ENCODE results near the gene ARHGEF33.
"Not testable (repeated sequence)": the region's sequence is repeated elsewhere in the genome, so short reads cannot be mapped to it uniquely, and the experiment has no call there.

The ARHGEF33 gene

GRCh38 chr2:38934742-38935141 is 45.1 kb downstream of the ARHGEF33 start:
- Histone ChIP-seq H3K56ac (ENCODE audit: low read length) (no peak overlapping the region), H3K4me1 (ENCODE audit: control insufficient read depth, low read depth, low read length) (no peaks in the 10 kb centered on the region), H3K18ac (ENCODE audit: low read length) (no peak overlapping the region), H3K79me2 (ENCODE audit: control insufficient read depth, insufficient read depth, low read length) (no peaks in the 10 kb centered on the region), H2BK120ac (ENCODE audit: low read depth, low read length) (no peak overlapping the region), H3K9ac (ENCODE audit: low read length) (no peak overlapping the region), H3K27me3 (ENCODE audit: insufficient read depth, low read length, poor library complexity) (no peaks in the 10 kb centered on the region), H4K8ac (ENCODE audit: low read depth, low read length) (no peak overlapping the region), H3K4me3 (ENCODE audit: low read length) (no peak overlapping the region), H2BK15ac (replicated peaks; ENCODE audit: low read depth) (no peak overlapping the region), H3K27ac (ENCODE audit: low read depth, low read length) (no peak overlapping the region), H3K23ac (ENCODE audit: low read length) (no peak overlapping the region), H2AK5ac (ENCODE audit: low read length) (no peak overlapping the region), H2BK5ac (ENCODE audit: low read length) (no peak overlapping the region), H3K79me1 (ENCODE audit: low read length) (no peaks in the 10 kb centered on the region), H3K4me2 (ENCODE audit: low read length) (no peak overlapping the region), H3K4ac (ENCODE audit: low read depth, low read length) (no peak overlapping the region), H4K5ac (ENCODE audit: low read length) (no peak overlapping the region), H3K36me3 (ENCODE audit: control insufficient read depth, insufficient read depth, low read length) (no peaks in the 10 kb centered on the region)
- WGBS (ENCODE audit: extremely low coverage, insufficient coverage, low lambda C conversion rate): no CpG with 5 or more reads among the region's 5 CpGs
- no peak for DNase-seq

- Histone ChIP-seq H3K36me3 (ENCODE audit: control insufficient read depth, insufficient read depth, low read length) (no peaks in the 10 kb centered on the region), H3K18ac (ENCODE audit: low read length) (no peak overlapping the region), H3K27me3 (ENCODE audit: insufficient read depth, low read length, poor library complexity) (no peaks in the 10 kb centered on the region), H3K79me2 (ENCODE audit: control insufficient read depth, insufficient read depth, low read length) (no peaks in the 10 kb centered on the region), H3K27ac (ENCODE audit: low read depth, low read length) (no peak overlapping the region), H2BK120ac (ENCODE audit: low read depth, low read length) (no peak overlapping the region), H3K4me2 (ENCODE audit: low read length) (no peak overlapping the region), H3K4ac (ENCODE audit: low read depth, low read length) (no peak overlapping the region), H3K56ac (ENCODE audit: low read length) (no peak overlapping the region), H3K23ac (ENCODE audit: low read length) (no peak overlapping the region), H4K5ac (ENCODE audit: low read length) (no peak overlapping the region), H3K4me3 (ENCODE audit: low read length) (no peak overlapping the region), H3K79me1 (ENCODE audit: low read length) (no peaks in the 10 kb centered on the region), H2BK15ac (replicated peaks; ENCODE audit: low read depth) (no peak overlapping the region), H3K9ac (ENCODE audit: low read length) (no peak overlapping the region), H2BK5ac (ENCODE audit: low read length) (no peak overlapping the region), H4K8ac (ENCODE audit: low read depth, low read length) (no peak overlapping the region), H2AK5ac (ENCODE audit: low read length) (no peak overlapping the region), H3K4me1 (ENCODE audit: control insufficient read depth, low read depth, low read length) (no peaks in the 10 kb centered on the region)
- no CpG with 5 or more reads among the region's 4 CpGs for WGBS (ENCODE audit: extremely low coverage, insufficient coverage, low lambda C conversion rate)
- DNase-seq: no peak
These were observed 46.0 kb downstream of the ARHGEF33 start for GRCh38 chr2:38935568-38936172.

GRCh38 chr2:38936516-38936915 is 46.8 kb downstream of the ARHGEF33 start:
- H3K4me1 ChIP-seq (ENCODE audit: control insufficient read depth, low read depth, low read length); H2BK120ac ChIP-seq (ENCODE audit: low read depth, low read length); H3K79me1 ChIP-seq (ENCODE audit: low read length); H3K18ac ChIP-seq (ENCODE audit: low read length); H3K36me3 ChIP-seq (ENCODE audit: control insufficient read depth, insufficient read depth, low read length); H2BK15ac ChIP-seq (replicated peaks; ENCODE audit: low read depth); H3K27ac ChIP-seq (ENCODE audit: low read depth, low read length); H3K79me2 ChIP-seq (ENCODE audit: control insufficient read depth, insufficient read depth, low read length); H3K56ac ChIP-seq (ENCODE audit: low read length); H2BK5ac ChIP-seq (ENCODE audit: low read length); H3K23ac ChIP-seq (ENCODE audit: low read length); H3K9ac ChIP-seq (ENCODE audit: low read length); H3K4me2 ChIP-seq (ENCODE audit: low read length); H2AK5ac ChIP-seq (ENCODE audit: low read length); H3K4me3 ChIP-seq (ENCODE audit: low read length); H3K27me3 ChIP-seq (ENCODE audit: insufficient read depth, low read length, poor library complexity); H4K8ac ChIP-seq (ENCODE audit: low read depth, low read length); DNase-seq; H4K5ac ChIP-seq (ENCODE audit: low read length); H3K4ac ChIP-seq (ENCODE audit: low read depth, low read length): not testable (repeated sequence)
- WGBS (ENCODE audit: extremely low coverage, insufficient coverage, low lambda C conversion rate): no CpG with 5 or more reads among the region's 6 CpGs

- no peak overlapping the region for H3K27ac ChIP-seq (ENCODE audit: low read depth, low read length)
- no CpG with 5 or more reads among the region's 3 CpGs for WGBS (ENCODE audit: extremely low coverage, insufficient coverage, low lambda C conversion rate)
- no peak overlapping the region for H3K4me3 ChIP-seq (ENCODE audit: low read length)
- no peak for DNase-seq
- H2BK5ac ChIP-seq (ENCODE audit: low read length): no peak overlapping the region
- no peak overlapping the region for H4K8ac ChIP-seq (ENCODE audit: low read depth, low read length)
- H3K4me2 ChIP-seq (ENCODE audit: low read length): no peak overlapping the region
- no peaks in the 10 kb centered on the region for H3K79me1 ChIP-seq (ENCODE audit: low read length)
- no peak overlapping the region for H3K18ac ChIP-seq (ENCODE audit: low read length)
- no peaks in the 10 kb centered on the region for H3K36me3 ChIP-seq (ENCODE audit: control insufficient read depth, insufficient read depth, low read length)
- no peak overlapping the region for H2AK5ac ChIP-seq (ENCODE audit: low read length)
- H3K4me1 ChIP-seq (ENCODE audit: control insufficient read depth, low read depth, low read length): no peaks in the 10 kb centered on the region
- H3K23ac ChIP-seq (ENCODE audit: low read length): no peak overlapping the region
- H3K56ac ChIP-seq (ENCODE audit: low read length): no peak overlapping the region
- H2BK15ac ChIP-seq (replicated peaks; ENCODE audit: low read depth): no peak overlapping the region
- no peak overlapping the region for H3K4ac ChIP-seq (ENCODE audit: low read depth, low read length)
- no peak overlapping the region for H4K5ac ChIP-seq (ENCODE audit: low read length)
- no peaks in the 10 kb centered on the region for H3K79me2 ChIP-seq (ENCODE audit: control insufficient read depth, insufficient read depth, low read length)
- H2BK120ac ChIP-seq (ENCODE audit: low read depth, low read length): no peak overlapping the region
- H3K27me3 ChIP-seq (ENCODE audit: insufficient read depth, low read length, poor library complexity): no peaks in the 10 kb centered on the region
- H3K9ac ChIP-seq (ENCODE audit: low read length): no peak overlapping the region
These were observed 47.9 kb downstream of the ARHGEF33 start for GRCh38 chr2:38937548-38937947.

GRCh38 chr2:38940746-38941145 is 51.1 kb downstream of the ARHGEF33 start:
- no peak overlapping the region for H3K9ac ChIP-seq (ENCODE audit: low read length)
- no peak overlapping the region for H4K8ac ChIP-seq (ENCODE audit: low read depth, low read length)
- H3K79me2 ChIP-seq (ENCODE audit: control insufficient read depth, insufficient read depth, low read length): no peaks in the 10 kb centered on the region
- H3K79me1 ChIP-seq (ENCODE audit: low read length): no peaks in the 10 kb centered on the region
- H3K4me2 ChIP-seq (ENCODE audit: low read length): no peak overlapping the region
- peaks cover 14% of the 10 kb centered on the region for H3K4me1 ChIP-seq (ENCODE audit: control insufficient read depth, low read depth, low read length)
- no CpG with 5 or more reads among the region's 1 CpG for WGBS (ENCODE audit: extremely low coverage, insufficient coverage, low lambda C conversion rate)
- no peak for DNase-seq
- no peak overlapping the region for H3K4ac ChIP-seq (ENCODE audit: low read depth, low read length)
- H4K5ac ChIP-seq (ENCODE audit: low read length): no peak overlapping the region
- H3K27ac ChIP-seq (ENCODE audit: low read depth, low read length): no peak overlapping the region
- no peak overlapping the region for H2BK15ac ChIP-seq (replicated peaks; ENCODE audit: low read depth)
- H2BK120ac ChIP-seq (ENCODE audit: low read depth, low read length): no peak overlapping the region
- H3K4me3 ChIP-seq (ENCODE audit: low read length): no peak overlapping the region
- H3K23ac ChIP-seq (ENCODE audit: low read length): no peak overlapping the region
- no peak overlapping the region for H3K56ac ChIP-seq (ENCODE audit: low read length)
- no peak overlapping the region for H2AK5ac ChIP-seq (ENCODE audit: low read length)
- H3K27me3 ChIP-seq (ENCODE audit: insufficient read depth, low read length, poor library complexity): no peaks in the 10 kb centered on the region
- H2BK5ac ChIP-seq (ENCODE audit: low read length): no peak overlapping the region
- no peak overlapping the region for H3K18ac ChIP-seq (ENCODE audit: low read length)
- no peaks in the 10 kb centered on the region for H3K36me3 ChIP-seq (ENCODE audit: control insufficient read depth, insufficient read depth, low read length)

GRCh38 chr2:38943784-38944183 is 54.1 kb downstream of the ARHGEF33 start:
- Histone ChIP-seq H3K79me1 (ENCODE audit: low read length) (no peaks in the 10 kb centered on the region), H3K36me3 (ENCODE audit: control insufficient read depth, insufficient read depth, low read length) (no peaks in the 10 kb centered on the region), H3K27me3 (ENCODE audit: insufficient read depth, low read length, poor library complexity) (no peaks in the 10 kb centered on the region), H3K9ac (ENCODE audit: low read length) (no peak overlapping the region), H3K4me1 (ENCODE audit: control insufficient read depth, low read depth, low read length) (peaks cover 15% of the 10 kb centered on the region), H3K79me2 (ENCODE audit: control insufficient read depth, insufficient read depth, low read length) (no peaks in the 10 kb centered on the region), H4K8ac (ENCODE audit: low read depth, low read length) (no peak overlapping the region), H3K27ac (ENCODE audit: low read depth, low read length) (peak overlapping the region; percentile 12), H2AK5ac (ENCODE audit: low read length) (no peak overlapping the region), H3K4me3 (ENCODE audit: low read length) (no peak overlapping the region), H2BK120ac (ENCODE audit: low read depth, low read length) (no peak overlapping the region), H3K23ac (ENCODE audit: low read length) (no peak overlapping the region), H3K18ac (ENCODE audit: low read length) (no peak overlapping the region), H3K4ac (ENCODE audit: low read depth, low read length) (no peak overlapping the region), H3K56ac (ENCODE audit: low read length) (no peak overlapping the region), H2BK15ac (replicated peaks; ENCODE audit: low read depth) (no peak overlapping the region), H4K5ac (ENCODE audit: low read length) (peak overlapping the region; percentile 39), H2BK5ac (ENCODE audit: low read length) (no peak overlapping the region), H3K4me2 (ENCODE audit: low read length) (no peak overlapping the region)
- DNase-seq: peak; percentile 89
